A673 (cell line): ENCODE data around the gene FAM174B. TPM values are rescaled to one million over a fixed set of nuclear protein-coding genes. Genes with fewer than 3 reads are reported as not detected.

Source experiments
- BruUV-seq: library from RNA; stranded (reverse); fragments of 400-500 nt; replicated peaks from 2 replicates; lab custom pipeline; 2021; lab: Mats Ljungman, UMichigan
- CTCF ChIA-PET: fragments of 300-600 bp; sonication (Branson Sonifier 250); formaldehyde crosslinking; loops from one replicate; lab custom pipeline; 2022; ENCODE audit warnings: antibody characterized with exemption; lab: Charles Lee
- POLR2A ChIA-PET: fragments of 300-600 bp; sonication (Branson Sonifier 250); formaldehyde crosslinking; loops from one replicate; lab custom pipeline; 2022; ENCODE audit warnings: antibody characterized with exemption; ENCODE audit not compliant: low non-redundant PET; lab: Charles Lee
- DNase-seq: peaks from one replicate; pipeline ENCODE4 v3.0.0-alpha.2; 2015; ENCODE audit warnings: low spot score
- H3K27ac ChIP-seq: fragments of 200-600 bp; sonication (generic); 2 replicates; pipeline ENCODE4 v1.5.1; 2016; ENCODE audit warnings: mixed run types, low read depth, mild to moderate bottlenecking, mixed read lengths, antibody characterized with exemption, low read length; ENCODE audit not compliant: poor library complexity, severe bottlenecking
- H3K27me3 ChIP-seq: fragments of 200-600 bp; sonication (generic); replicated peaks from 2 replicates; pipeline ENCODE4 v1.6.1; 2017; ENCODE audit warnings: mixed run types, low read depth, mild to moderate bottlenecking, mixed read lengths, antibody characterized with exemption, low read length; ENCODE audit not compliant: insufficient read depth, poor library complexity
- H3K36me3 ChIP-seq: fragments of 200-600 bp; sonication (generic); 2 replicates; pipeline ENCODE4 v1.6.1; 2016; ENCODE audit warnings: mixed run types, mild to moderate bottlenecking, mixed read lengths, antibody characterized with exemption, low read length; ENCODE audit not compliant: insufficient read depth, poor library complexity, severe bottlenecking
- H3K4me1 ChIP-seq: fragments of 200-600 bp; sonication (generic); 2 replicates; pipeline ENCODE4 v1.6.1; 2017; ENCODE audit warnings: mixed run types, mild to moderate bottlenecking, mixed read lengths, antibody characterized with exemption, low read length; ENCODE audit not compliant: insufficient read depth, poor library complexity, severe bottlenecking
- H3K4me3 ChIP-seq: fragments of 200-600 bp; sonication (generic); 2 replicates; pipeline ENCODE4 v1.5.1; 2016; ENCODE audit warnings: low read depth, mixed run types, mild to moderate bottlenecking, mixed read lengths, low read length; ENCODE audit not compliant: poor library complexity, severe bottlenecking
- H3K9me3 ChIP-seq: fragments of 200-600 bp; sonication (generic); 2 replicates; pipeline ENCODE4 v1.6.1; 2016; ENCODE audit warnings: mixed run types, low read depth, mild to moderate bottlenecking, mixed read lengths, antibody characterized with exemption, low read length; ENCODE audit not compliant: poor library complexity, severe bottlenecking
- CTCF ChIP-seq: fragments of 300-800, 200-600 bp; sonication (generic); conservative IDR thresholded peaks from 2 replicates; pipeline ENCODE4 v1.5.1; 2017; ENCODE audit warnings: low read depth, mild to moderate bottlenecking, antibody characterized with exemption, low read length, moderate library complexity, mixed read lengths
- EZH2 ChIP-seq: fragments of 200-600 bp; sonication (generic); IDR thresholded peaks from 2 replicates; pipeline ENCODE4 v1.6.1; 2017; ENCODE audit warnings: borderline replicate concordance, low read depth, mild to moderate bottlenecking, mixed read lengths, antibody characterized with exemption, low read length; ENCODE audit not compliant: poor library complexity, severe bottlenecking
- intact Hi-C: fragments of 100-400 bp; cut with micrococcal nuclease; formaldehyde crosslinking; loops from one replicate; pipeline ENCODE4 v1.10.0; 2022; ENCODE audit not compliant: unreplicated experiment
- total RNA-seq: library from RNA; stranded (reverse); gene quantifications from 2 replicates; pipeline ENCODE4 v1.2.3, GENCODE V29; 2021

Gene FAM174B
- total RNA-seq, 1 experiment from 2014 or later, result 3.7 TPM

GRCh38 chr15:92645051-92645631 is 10.4 kb downstream of the FAM174B start:
- ChIA-PET CTCF (no interaction called here), POLR2A (no interaction called here)
- no TSS peak for BruUV-seq
- H3K9me3 ChIP-seq, result no peaks in the 10 kb centered on the region
- H3K36me3 ChIP-seq, result no peaks in the 10 kb centered on the region
- no peak overlapping the region for H3K27ac ChIP-seq
- peaks cover 3% of the 10 kb centered on the region for H3K27me3 ChIP-seq
- intact Hi-C loops, result no loop called here
- no peak for DNase-seq
- no peak for TF ChIP-seq EZH2
- TF ChIP-seq CTCF, result no peak
- H3K4me3 ChIP-seq, result no peak overlapping the region
- no peaks in the 10 kb centered on the region for H3K4me1 ChIP-seq

- BruUV-seq, result no TSS peak
- DNase-seq, result no peak
- no peak for TF ChIP-seq EZH2
- no peak for TF ChIP-seq CTCF
- ChIA-PET POLR2A (no interaction called here), CTCF (no interaction called here)
- H3K36me3 ChIP-seq, result no peaks in the 10 kb centered on the region
- peaks cover 3% of the 10 kb centered on the region for H3K27me3 ChIP-seq
- H3K4me1 ChIP-seq, result no peaks in the 10 kb centered on the region
- H3K9me3 ChIP-seq, result no peaks in the 10 kb centered on the region
- H3K4me3 ChIP-seq, result no peak overlapping the region
- H3K27ac ChIP-seq, result no peak overlapping the region
- intact Hi-C loops, result no loop called here
Observed at GRCh38 chr15:92643849-92644815, 11.4 kb downstream of the FAM174B start.

GRCh38 chr15:92638709-92639365 is 16.7 kb downstream of the FAM174B start:
- no peak overlapping the region for H3K4me3 ChIP-seq
- H3K9me3 ChIP-seq, result no peaks in the 10 kb centered on the region
- no peaks in the 10 kb centered on the region for H3K27me3 ChIP-seq
- H3K27ac ChIP-seq, result no peak overlapping the region
- POLR2A ChIA-PET, result no interaction called here
- TF ChIP-seq CTCF (no peak), EZH2 (no peak)
- H3K36me3 ChIP-seq, result no peaks in the 10 kb centered on the region
- CTCF ChIA-PET, result no interaction called here
- DNase-seq, result no peak
- intact Hi-C loops, result no loop called here
- H3K4me1 ChIP-seq, result no peaks in the 10 kb centered on the region
- no TSS peak for BruUV-seq
